Astrocyte of the spinal cord (primary cell): ENCODE measurements around the gene FADS2.

Experiments used
- DNase-seq: peaks from one replicate; pipeline ENCODE4 v3.0.0; 2011; ENCODE audit warnings: low read depth, low spot score
- H3K4me3 ChIP-seq: 2 replicates; pipeline ENCODE4 v1.5.1; 2011; ENCODE audit warnings: low read depth, mild to moderate bottlenecking, low read length, moderate library complexity
- in situ Hi-C: cut with HindIII; loops from 2 replicates; pipeline ENCODE4 v1.10.0; 2017; ENCODE audit warnings: low sequenced_read_pairs
- TF ChIP-seq, protein P1 (sequence below): IDR thresholded peaks from 2 replicates; pipeline ENCODE4 v1.5.1; 2012; ENCODE audit warnings: low read depth, mild to moderate bottlenecking, low read length, inconsistent platforms

Gene FADS2

GRCh38 chr11:61866231-61866957 is 38.3 kb downstream of the FADS2 start:
- in situ Hi-C loops: no loop called here
- no peak for DNase-seq
- H3K4me3 ChIP-seq: no peak overlapping the region
- TF ChIP-seq, protein P1, sequence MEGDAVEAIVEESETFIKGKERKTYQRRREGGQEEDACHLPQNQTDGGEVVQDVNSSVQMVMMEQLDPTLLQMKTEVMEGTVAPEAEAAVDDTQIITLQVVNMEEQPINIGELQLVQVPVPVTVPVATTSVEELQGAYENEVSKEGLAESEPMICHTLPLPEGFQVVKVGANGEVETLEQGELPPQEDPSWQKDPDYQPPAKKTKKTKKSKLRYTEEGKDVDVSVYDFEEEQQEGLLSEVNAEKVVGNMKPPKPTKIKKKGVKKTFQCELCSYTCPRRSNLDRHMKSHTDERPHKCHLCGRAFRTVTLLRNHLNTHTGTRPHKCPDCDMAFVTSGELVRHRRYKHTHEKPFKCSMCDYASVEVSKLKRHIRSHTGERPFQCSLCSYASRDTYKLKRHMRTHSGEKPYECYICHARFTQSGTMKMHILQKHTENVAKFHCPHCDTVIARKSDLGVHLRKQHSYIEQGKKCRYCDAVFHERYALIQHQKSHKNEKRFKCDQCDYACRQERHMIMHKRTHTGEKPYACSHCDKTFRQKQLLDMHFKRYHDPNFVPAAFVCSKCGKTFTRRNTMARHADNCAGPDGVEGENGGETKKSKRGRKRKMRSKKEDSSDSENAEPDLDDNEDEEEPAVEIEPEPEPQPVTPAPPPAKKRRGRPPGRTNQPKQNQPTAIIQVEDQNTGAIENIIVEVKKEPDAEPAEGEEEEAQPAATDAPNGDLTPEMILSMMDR: no peak

DNA sequence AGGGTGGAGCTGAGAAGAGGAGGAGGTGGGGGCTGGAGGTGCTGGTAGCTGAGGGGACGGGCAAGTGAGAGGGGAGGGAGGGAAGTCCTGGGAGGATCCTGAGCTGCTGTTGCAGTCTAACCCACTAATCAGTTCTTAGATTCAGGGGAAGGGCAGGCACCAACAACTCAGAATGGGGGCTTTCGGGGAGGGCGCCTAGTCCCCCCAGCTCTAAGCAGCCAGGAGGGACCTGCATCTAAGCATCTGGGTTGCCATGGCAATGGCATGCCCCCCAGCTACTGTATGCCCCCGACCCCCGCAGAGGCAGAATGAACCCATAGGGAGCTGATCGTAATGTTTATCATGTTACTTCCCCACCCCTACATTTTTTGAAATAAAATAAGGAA is 38.9 kb downstream of the FADS2 start:
- in situ Hi-C loops: no loop called here
- TF ChIP-seq, protein P1: no peak
- no peak overlapping the region for H3K4me3 ChIP-seq
- DNase-seq: no peak

DNA sequence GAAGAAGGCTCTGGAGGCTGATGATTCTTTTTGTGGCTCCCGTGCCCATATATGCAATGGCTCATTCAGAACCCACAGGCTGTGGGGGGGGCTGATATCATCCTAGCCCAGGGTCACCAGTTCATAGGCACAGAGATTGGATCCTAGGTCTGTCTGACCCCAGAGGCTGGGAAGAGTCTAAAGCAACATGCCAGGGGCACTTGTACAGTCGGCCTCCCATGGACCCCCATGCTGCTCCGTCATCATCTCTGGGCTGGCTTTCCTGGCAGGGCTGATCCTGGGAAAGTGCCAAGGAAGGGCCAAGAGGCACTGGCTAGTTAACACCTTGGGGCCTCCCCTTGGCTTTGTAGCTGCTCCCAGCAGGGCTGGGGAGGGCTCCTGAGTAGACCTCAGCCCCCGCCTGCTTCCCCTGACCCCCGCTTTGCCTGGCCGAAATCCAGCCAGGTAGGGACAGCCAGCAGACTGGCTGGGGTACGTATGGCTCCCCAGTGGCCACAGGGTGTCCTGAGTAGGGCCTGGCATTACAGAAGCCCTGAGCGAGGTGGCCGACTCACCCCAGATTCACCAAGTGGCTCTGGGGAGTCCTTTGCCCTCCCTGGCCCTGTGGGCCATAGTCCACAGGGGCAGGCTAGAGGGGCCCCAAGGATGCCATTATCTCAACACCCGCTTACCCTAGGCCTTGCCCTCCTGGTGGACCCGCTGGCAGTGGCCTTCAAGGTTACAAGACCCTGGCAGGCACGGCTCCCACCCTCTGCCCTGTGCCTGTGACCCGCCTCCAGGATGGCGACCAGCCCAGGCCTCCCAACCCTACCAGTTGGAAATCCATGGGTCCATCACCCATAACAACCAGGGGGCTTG is 40.7 kb downstream of the FADS2 start:
- no peak for DNase-seq
- in situ Hi-C loops: no loop called here
- TF ChIP-seq, protein P1: no peak

GRCh38 chr11:61869429-61869707 is 41.3 kb downstream of the FADS2 start:
- in situ Hi-C loops: no loop called here
- TF ChIP-seq, protein P1: no peak
- no peak for DNase-seq
- no peak overlapping the region for H3K4me3 ChIP-seq

More for the DNA sequence above, 40.7 kb downstream of the FADS2 start:
- no peak overlapping the region for H3K4me3 ChIP-seq

DNA sequence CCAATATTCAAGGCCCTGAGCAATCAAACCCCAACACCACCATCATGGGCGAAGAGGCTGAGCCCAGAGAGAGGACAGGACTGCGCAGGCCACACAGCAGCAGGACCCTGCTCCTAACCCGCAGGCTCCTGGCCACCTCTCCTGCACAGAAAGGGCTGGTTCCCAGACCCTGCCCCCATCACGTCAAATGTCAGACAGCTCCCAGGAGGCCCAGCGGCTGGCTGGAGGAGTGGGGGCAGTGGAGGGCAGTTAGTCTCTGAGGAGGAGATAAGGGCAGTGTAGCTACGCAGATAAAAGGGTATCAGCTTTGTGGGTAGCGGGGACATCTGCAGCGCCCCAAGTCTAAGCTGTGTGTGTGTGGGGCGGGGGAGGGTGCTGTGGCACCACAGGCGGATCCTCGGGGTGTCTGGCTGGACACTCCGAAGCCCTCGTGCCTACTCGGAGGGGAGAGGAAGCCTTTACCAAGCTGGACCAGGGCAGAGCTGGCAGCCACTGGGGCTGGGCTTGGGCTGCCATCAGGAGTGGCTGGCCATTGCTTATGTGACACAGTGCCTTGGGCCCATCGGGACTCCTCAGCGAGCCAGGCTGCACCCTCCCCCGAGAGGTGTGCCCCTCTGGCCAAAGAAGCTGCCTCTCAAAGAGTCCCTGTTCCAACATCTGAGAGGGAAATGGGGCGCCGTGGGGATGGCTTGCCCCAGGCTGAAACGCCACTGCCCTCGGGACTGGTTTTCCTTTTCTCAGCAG is 41.8 kb downstream of the FADS2 start:
- no peak overlapping the region for H3K4me3 ChIP-seq
- TF ChIP-seq, protein P1: no peak
- no peak for DNase-seq
- in situ Hi-C loops: no loop called here

- TF ChIP-seq, protein P1: no peak
- peak; percentile 40 for DNase-seq
- H3K4me3 ChIP-seq: no peak overlapping the region
- in situ Hi-C loops: no loop called here
These were observed 42.5 kb downstream of the FADS2 start for GRCh38 chr11:61870541-61871031.
